Ammon's horn (tissue), 1 donor: ENCODE data around the gene TRAK1.

ENCODE experiments used
- DNase-seq: peaks from one replicate; pipeline ENCODE4 v3.0.0-alpha.2; 2016; ENCODE audit warnings: low spot score

TRAK1 gene

GRCh38 chr3:42274266-42274665 lies 183.1 kb downstream of the TRAK1 start:
- DNase-seq = no peak

- DNase-seq = no peak
Observed at GRCh38 chr3:42275217-42275616, 184.1 kb downstream of the TRAK1 start.
